Breast epithelium (tissue), 4 donors: ENCODE results near the gene ASB7. TPM values are rescaled to one million over a fixed set of nuclear protein-coding genes. Genes with fewer than 3 reads are reported as not detected.

Experiments used
- DNase-seq, 2 donors: peaks; one replicate each; pipeline ENCODE4 v3.0.0-alpha.2; 2019; ENCODE audit warnings: low spot score in 2 of 2
- H3K27ac ChIP-seq, 2 donors: fragments of 200-600 bp; sonication (generic) in 1 of 2; one replicate each; pipeline ENCODE4 v1.5.1; 2016 to 2019; ENCODE audit warnings: mild to moderate bottlenecking in 1 of 2
- H3K27me3 ChIP-seq, 2 donors: fragments of 200-600 bp; sonication (generic) in 1 of 2; one replicate each; pipeline versions ENCODE4 v1.5.1 to v1.6.0; 2017 to 2019; ENCODE audit warnings: control low read depth in 1 of 2, mild to moderate bottlenecking in 1 of 2
- H3K36me3 ChIP-seq: fragments of 200-600 bp; one replicate; pipeline ENCODE4 v1.5.1; 2019
- H3K4me1 ChIP-seq, 2 donors: fragments of 200-600 bp; sonication (generic); one replicate each; pipeline ENCODE4 v1.5.1; 2016 to 2019; ENCODE audit warnings: control low read depth in 1 of 2
- H3K4me3 ChIP-seq, 3 donors: fragments of 200-600 bp; sonication (generic); 1 replicate in 2 of 3; 2 replicates in 1 of 3; pipeline ENCODE4 v1.5.1; 2016 to 2019; ENCODE audit warnings: mild to moderate bottlenecking in 3 of 3, moderate library complexity in 2 of 3
- H3K9me3 ChIP-seq, 2 donors: fragments of 200-600 bp; sonication (generic) in 1 of 2; one replicate each; pipeline ENCODE4 v1.5.1; 2016 to 2019; ENCODE audit warnings: control low read depth in 1 of 2
- CTCF ChIP-seq, 3 donors: fragments of 450-650 bp; IDR thresholded peaks; one replicate each; pipeline ENCODE4 v1.5.1; 2016 to 2017; ENCODE audit warnings: antibody characterized with exemption in 3 of 3, mild to moderate bottlenecking in 3 of 3, moderate library complexity in 3 of 3
- POLR2A ChIP-seq: fragments of 450-650 bp; IDR thresholded peaks from one replicate; pipeline ENCODE4 v1.6.1; 2016; ENCODE audit warnings: antibody characterized with exemption, mild to moderate bottlenecking, moderate library complexity
- POLR2AphosphoS5 ChIP-seq, 3 donors: sonication (generic); formaldehyde crosslinking; IDR thresholded peaks; one replicate each; pipeline ENCODE4 v1.6.1; 2017; ENCODE audit warnings: antibody characterized with exemption in 3 of 3
- intact Hi-C: fragments of 100-400 bp; cut with DNase I; formaldehyde crosslinking; loops from one replicate; pipeline ENCODE4 v1.15.1; 2023; ENCODE audit warnings: low total_unique reads
- total RNA-seq, 3 donors: library from RNA; depleted of rRNA; stranded (reverse); fragments of >200 nt; gene quantifications; one replicate each; pipeline ENCODE4 v1.1.0, GENCODE V29; 2016

The ASB7 gene
- total RNA-seq, 3 donors from 2014 or later: 10.7 to 17.1 (median 12.1) TPM

- no peak for DNase-seq
- no peak overlapping the region for H3K27ac ChIP-seq
- H3K9me3 ChIP-seq: no peaks in the 10 kb centered on the region
- H3K4me3 ChIP-seq: no peak overlapping the region
- H3K36me3 ChIP-seq: no peaks in the 10 kb centered on the region
- no peaks in the 10 kb centered on the region for H3K4me1 ChIP-seq
- no peak for TF ChIP-seq POLR2AphosphoS5 (IDR thresholded peaks at IDR 0.05)
- TF ChIP-seq CTCF (IDR thresholded peaks at IDR 0.05): no peak
- TF ChIP-seq POLR2A: no peak
- intact Hi-C loops: loop anchor here (10.0 kb wide), 1 partner anchor 371 kb away; no protein-coding TSS in a partner anchor
- no peaks in the 10 kb centered on the region for H3K27me3 ChIP-seq
Observed at GRCh38 chr15:100633763-100634075, 31.3 kb downstream of the ASB7 start.

- intact Hi-C loops: loop anchor here (10.0 kb wide), 1 partner anchor 369 kb away; no protein-coding TSS in a partner anchor
- no peak for TF ChIP-seq CTCF (IDR thresholded peaks at IDR 0.05)
- no peak for TF ChIP-seq POLR2AphosphoS5 (IDR thresholded peaks at IDR 0.05)
- TF ChIP-seq POLR2A: no peak
- no peaks in the 10 kb centered on the region for H3K27me3 ChIP-seq
Observed at GRCh38 chr15:100635406-100636071, 33.1 kb downstream of the ASB7 start.

GRCh38 chr15:100638177-100638730 lies 35.9 kb downstream of the ASB7 start:
- no peak for DNase-seq
- intact Hi-C loops: loop anchor here (10.0 kb wide), 1 partner anchor 367 kb away; no protein-coding TSS in a partner anchor

More at GRCh38 chr15:100635406-100636071, 33.1 kb downstream of the ASB7 start:
- no peaks in the 10 kb centered on the region for H3K4me1 ChIP-seq
- no peak for DNase-seq
- H3K4me3 ChIP-seq: no peak overlapping the region
- H3K36me3 ChIP-seq: no peaks in the 10 kb centered on the region
- H3K27ac ChIP-seq: no peak overlapping the region
- H3K9me3 ChIP-seq: no peaks in the 10 kb centered on the region

GRCh38 chr15:100642213-100642949 lies 40.0 kb downstream of the ASB7 start:
- no peaks in the 10 kb centered on the region for H3K4me1 ChIP-seq
- DNase-seq: no peak
- no peaks in the 10 kb centered on the region for H3K36me3 ChIP-seq
- H3K27me3 ChIP-seq: no peaks in the 10 kb centered on the region
- no peak overlapping the region for H3K27ac ChIP-seq
- no peak overlapping the region for H3K4me3 ChIP-seq
- TF ChIP-seq POLR2AphosphoS5 (IDR thresholded peaks at IDR 0.05) (no peak), POLR2A (no peak), CTCF (IDR thresholded peaks at IDR 0.05) (no peak)
- intact Hi-C loops: no loop called here
- H3K9me3 ChIP-seq: no peaks in the 10 kb centered on the region

More at GRCh38 chr15:100638177-100638730, 35.9 kb downstream of the ASB7 start:
- Histone ChIP-seq H3K27ac (no peak overlapping the region), H3K4me3 (no peak overlapping the region), H3K27me3 (no peaks in the 10 kb centered on the region), H3K4me1 (no peaks in the 10 kb centered on the region), H3K9me3 (no peaks in the 10 kb centered on the region), H3K36me3 (no peaks in the 10 kb centered on the region)
- TF ChIP-seq CTCF (IDR thresholded peaks at IDR 0.05) (no peak), POLR2A (no peak), POLR2AphosphoS5 (IDR thresholded peaks at IDR 0.05) (no peak)

GRCh38 chr15:100642950-100643338 lies 40.6 kb downstream of the ASB7 start:
- Histone ChIP-seq H3K4me1 (no peaks in the 10 kb centered on the region), H3K4me3 (no peak overlapping the region), H3K27me3 (no peaks in the 10 kb centered on the region), H3K27ac (no peak overlapping the region), H3K9me3 (no peaks in the 10 kb centered on the region), H3K36me3 (no peaks in the 10 kb centered on the region)
- DNase-seq: no peak
- no peak for TF ChIP-seq CTCF (IDR thresholded peaks at IDR 0.05)
- TF ChIP-seq POLR2AphosphoS5 (IDR thresholded peaks at IDR 0.05): no peak
- TF ChIP-seq POLR2A: no peak
- intact Hi-C loops: no loop called here
